GM18861 (cell line): Measurements from ENCODE around the gene CAMK1D.
"Not testable (repeated sequence)": the region's sequence is repeated elsewhere in the genome, so short reads cannot be mapped to it uniquely, and the experiment has no call there.

Experiments used
- ATAC-seq: cut with Tn5 transposase; IDR thresholded peaks from one replicate; pipeline ENCODE4 v1.9.1; 2021; ENCODE audit not compliant: unreplicated experiment

Gene CAMK1D

DNA sequence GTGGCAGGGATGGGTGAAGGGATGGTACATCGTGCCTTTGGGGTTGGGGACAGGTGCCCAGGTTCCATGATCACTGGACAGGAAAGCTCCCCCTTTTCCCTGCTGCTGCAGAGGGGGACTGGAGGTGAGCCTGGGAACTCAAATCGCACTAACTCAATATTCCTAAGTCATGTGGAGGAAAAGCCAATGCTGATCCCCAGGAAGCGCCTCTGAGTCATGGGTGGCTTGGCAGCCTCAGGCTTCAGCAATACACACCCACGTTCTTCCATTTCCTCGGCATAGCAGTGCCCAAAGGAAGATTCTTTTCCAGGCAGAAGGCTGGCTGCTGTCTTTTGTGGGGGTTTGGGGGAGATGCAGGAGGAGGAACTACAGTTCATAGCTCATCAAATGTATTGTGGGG is 486.4 kb downstream of the CAMK1D start:
- ATAC-seq: no peak

DNA sequence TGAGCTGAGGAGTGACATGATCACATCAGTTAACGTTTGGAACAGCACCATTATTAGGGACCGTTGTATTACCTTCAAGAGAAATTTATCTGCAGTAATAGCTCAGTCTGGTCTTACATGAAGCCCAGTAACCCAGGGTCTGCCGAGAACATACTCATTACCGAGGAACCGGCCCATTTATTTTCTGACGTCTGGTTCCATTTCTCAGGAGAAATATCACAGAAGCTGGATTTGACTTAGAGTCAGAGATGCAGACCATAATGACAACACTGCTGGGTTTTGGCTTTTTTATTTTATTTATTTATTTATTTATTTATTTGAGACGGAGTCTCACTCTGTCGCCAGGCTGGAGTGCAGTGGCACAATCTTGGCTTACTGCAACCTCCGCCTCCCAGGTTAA is 489.0 kb downstream of the CAMK1D start:
- no peak for ATAC-seq

DNA sequence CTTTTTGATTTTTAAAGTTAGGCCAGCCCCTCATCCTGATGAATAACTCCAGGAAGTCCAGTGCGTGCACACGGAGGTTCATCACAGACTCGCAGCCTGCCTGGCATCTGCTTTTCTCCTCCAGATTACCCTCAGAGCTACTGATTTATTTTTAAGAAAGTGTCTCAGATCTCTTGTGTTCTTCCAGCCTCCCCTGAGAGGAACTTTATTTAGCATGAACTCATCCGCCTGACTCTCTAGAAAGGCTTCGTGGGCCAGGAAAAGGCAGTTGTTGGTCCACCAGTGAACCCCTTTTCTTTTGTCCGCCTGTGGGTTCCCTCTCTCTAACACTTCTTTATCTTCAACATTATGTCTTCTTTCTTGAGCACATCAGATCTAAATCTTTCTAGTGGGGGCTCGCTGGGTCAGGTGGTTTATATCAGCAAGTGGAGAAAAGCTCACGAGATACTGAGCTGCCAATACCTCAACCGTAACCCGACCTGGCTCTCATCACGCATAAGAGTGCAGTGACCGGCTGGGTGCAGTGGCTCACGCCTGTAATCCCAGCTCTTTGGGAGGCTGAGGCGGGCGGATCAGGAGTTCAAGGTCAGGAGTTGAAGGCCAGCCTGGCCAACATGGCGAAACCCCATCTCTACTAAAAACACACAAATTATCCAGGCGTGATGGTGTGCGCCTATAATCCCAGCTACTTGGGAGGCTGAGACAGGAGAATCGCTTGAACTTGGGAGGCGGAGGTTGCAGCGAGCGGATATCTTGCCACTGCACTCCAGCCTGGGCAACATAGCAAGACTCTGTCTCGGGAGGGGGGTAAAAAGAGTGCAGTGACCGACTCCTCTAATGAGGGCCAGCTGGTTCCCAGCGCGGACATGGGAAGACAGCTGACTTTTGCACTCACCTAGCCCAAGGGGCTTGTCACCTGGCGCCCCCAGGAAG is 489.9 kb downstream of the CAMK1D start:
- ATAC-seq: no peak

DNA sequence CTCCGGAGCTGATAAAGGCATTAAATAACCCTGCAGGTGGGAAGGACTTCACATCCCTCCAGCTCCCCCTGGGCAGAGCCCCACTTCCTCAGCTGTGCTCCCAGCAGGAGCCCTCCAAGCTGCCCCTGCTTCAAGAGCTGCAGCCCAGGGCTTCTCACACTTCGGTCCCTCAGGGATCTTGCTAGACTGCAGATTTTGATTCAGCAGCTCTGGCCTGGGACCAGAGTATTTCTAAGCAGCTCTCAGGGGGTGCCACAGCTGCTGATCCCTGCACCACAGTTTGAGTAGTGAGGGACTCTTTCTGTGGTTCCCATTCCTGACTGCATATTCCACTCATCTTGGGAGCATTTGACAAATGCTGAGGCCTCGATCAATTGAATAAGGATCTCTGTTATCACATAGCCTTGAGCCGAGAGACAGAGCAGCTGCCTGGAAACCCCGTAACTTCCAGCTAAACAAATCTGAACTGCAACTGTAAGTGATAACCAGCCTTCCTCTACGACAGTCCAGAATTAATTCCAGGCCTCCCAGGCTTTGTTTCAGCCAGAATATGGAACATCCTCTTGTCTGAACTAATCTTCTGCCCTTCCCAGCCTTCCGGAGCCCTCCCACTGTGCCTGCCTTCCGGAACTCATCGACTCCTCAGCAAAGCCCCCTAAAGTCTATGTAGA is 490.7 kb downstream of the CAMK1D start:
- no peak for ATAC-seq

DNA sequence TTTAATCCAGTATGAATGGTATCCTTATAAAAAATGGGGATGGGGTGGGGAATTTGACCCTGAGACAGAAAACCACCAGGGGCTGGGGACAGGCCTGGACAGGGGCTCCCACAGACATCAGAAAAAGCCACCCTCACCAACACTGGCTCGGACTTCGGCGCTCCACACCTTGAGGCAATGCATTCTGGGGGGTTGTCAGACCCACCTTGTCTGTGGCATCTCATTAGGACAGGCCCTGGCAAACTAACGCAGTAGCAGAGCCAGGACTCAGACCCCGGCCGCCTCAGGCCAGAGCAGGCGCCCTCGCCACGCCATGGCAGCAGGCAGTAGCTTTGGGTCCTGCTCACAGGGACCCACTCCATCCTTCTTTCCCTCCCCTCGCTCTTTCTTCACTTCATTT is 492.1 kb downstream of the CAMK1D start:
- no peak for ATAC-seq

DNA sequence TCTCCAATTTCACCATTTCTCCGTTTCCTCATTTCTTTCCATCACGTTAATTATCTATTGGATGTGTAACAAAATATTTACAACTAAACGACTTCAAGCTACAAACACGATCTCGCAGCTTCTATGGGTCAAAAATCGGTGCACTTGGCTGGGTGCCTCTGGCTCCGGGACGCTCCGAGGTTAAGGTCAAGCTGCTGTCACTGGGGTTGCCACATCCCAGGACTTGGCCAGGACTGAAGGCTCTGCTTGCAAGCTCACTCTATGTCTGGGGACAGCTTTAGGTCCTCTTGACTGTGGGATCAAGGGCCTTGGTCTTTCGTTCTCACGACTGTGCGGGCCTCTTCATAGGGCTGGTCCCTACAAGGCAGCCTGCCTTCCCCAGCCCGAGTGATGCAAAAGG is 492.5 kb downstream of the CAMK1D start:
- ATAC-seq: no peak

- no peak for ATAC-seq
Observed at GRCh38 chr10:12842310-12842709, 493.0 kb downstream of the CAMK1D start.

DNA sequence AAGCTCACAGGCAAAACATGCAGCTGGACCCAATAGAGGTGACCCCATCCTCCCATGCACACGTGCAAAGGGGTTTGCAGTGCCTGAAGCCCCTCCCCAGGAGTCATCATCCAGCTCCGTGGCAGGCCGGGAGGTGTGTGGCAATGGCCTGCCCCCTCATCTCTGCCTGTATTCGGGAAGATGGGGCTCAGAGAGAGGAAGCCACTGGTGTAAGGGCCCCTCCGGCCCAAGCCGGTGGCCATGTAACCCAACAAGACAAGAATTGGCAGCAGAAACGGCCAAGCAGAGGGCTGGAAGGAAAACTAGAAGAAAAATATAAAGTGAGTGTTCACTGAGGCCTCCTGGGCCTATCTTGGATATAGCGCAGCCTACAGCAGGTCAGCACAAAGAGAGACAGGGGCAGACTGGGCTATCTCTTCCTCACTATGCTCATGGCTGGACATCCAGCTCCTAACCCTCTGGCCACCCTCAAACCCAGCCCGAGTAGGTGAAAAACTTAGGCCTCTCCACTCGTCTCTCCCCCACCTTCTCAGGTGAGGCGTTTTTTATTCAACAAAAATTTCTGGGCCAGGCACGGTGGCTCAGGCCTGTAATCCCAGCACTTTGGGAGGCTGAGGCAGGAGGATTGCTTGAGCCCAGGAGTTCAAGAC is 494.1 kb downstream of the CAMK1D start:
- no peak for ATAC-seq

- ATAC-seq: no peak
Observed at GRCh38 chr10:12844811-12845483, 495.6 kb downstream of the CAMK1D start.

DNA sequence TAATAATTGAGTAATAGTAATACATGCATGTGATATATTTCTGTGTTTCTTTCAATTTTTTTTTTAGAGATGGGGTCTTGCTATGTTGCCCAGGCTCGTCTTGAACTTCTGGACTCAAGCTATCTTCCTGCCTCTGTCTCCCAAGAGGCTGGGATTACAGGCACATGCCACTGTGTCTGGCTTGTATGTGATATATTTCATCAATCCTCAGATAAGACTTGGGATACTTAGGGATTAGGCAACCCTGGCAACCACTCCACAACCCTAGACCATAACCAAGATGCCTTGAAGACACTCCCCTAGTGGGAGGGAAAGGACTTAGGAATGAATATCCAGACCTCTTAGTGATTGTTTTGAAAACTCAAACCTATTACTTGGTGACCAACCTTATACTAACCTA is 497.4 kb downstream of the CAMK1D start:
- no peak for ATAC-seq

GRCh38 chr10:12847361-12847975 is 498.1 kb downstream of the CAMK1D start:
- no peak for ATAC-seq

GRCh38 chr10:12848439-12849173 is 499.3 kb downstream of the CAMK1D start:
- ATAC-seq: no peak

DNA sequence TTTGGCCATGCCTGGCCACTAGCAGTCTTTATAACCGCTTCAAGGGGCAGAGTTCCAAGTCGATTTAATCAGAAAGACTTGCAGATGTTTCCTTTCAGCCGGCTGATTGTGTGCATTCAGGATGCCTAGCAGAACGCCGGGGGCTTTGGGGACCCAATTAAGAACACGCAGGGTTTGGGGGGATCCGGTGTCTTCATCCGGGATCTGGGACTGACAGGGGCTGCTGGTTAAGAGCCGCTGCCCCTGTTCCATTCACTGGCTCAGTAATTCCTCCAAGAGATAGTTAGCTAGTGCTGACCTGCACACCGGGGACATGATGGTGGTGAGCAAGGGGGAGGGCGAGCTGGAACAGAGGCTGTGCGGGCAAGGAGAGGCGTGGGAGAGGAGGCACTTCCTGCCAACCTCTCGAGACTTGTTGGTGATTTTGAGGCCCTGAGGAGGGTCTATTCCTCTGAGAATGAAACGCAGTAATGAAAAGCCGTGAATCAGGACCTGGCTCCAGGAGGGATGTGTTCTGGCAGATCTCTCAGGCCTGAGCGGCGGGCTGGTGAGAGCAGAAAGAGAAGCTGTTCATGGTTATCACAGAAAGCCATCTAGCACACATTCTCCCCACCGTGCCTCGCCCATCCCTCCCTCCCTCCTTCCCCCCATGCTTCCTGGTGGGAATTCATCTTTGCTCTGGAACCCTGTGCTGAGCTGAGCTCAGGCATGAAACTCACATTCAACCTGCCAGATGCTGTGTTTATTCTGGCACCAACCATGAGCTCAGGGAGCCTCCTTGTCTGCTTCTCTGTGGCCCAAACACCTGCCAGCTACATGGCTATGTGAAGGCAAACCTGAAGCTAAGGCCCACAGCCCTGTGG is 500.2 kb downstream of the CAMK1D start:
- ATAC-seq: no peak

DNA sequence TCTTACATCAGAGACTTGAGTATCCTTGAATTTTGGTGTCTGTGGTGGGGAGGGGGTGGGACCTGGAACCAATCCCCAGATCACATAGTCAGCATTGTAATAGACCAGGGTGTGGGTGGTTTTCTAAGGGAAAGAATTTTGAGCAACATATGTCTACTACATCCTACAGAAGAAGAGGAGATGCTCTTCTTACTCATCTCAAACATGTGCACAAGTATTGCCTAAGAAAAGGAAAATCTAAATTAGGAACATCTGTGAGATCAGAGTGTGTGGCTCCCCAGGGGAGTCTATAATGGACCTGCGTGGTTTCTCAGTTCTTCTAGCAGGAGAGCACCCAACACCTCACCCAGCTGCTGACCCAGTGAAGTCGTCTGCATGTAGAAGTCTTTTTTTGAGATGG is 503.3 kb downstream of the CAMK1D start:
- ATAC-seq: no peak

DNA sequence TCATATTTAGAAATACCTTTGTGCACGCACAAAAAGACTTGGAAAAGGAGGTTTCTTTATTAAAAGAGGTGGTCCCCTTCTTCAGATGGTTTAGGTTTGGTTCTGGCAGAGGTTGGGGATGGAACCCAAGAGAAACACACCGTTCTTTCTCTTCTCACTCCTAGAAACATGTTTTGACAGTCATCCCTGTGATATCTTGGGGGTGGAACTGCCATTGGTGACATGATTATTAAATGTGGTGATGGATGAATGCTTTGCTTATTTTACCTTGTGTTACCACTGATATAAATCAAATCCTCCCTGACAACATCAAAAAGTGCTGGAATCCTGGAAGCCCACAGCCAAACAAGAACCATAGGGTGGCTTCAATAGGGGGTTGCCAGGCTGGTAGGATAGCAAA is 505.6 kb downstream of the CAMK1D start:
- no peak for ATAC-seq

DNA sequence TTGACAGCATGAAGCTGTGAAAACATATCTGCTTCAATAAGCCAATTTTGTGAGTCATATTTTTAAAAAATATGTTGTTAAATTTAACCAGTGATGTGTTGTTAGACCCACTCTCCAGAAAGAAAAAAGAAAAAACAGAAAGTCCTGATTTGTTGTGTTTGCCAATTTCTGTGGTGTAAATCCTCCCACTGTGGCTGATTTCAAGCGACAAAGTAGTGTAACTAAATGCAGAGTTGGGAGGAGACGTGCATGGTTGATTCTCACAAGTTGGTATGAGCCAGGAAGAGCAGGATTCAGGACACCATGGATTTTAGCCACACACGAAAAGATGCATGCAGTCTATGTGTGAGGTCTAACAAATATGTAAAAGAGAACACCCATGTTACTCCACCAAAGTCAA is 513.1 kb downstream of the CAMK1D start:
- no peak for ATAC-seq

DNA sequence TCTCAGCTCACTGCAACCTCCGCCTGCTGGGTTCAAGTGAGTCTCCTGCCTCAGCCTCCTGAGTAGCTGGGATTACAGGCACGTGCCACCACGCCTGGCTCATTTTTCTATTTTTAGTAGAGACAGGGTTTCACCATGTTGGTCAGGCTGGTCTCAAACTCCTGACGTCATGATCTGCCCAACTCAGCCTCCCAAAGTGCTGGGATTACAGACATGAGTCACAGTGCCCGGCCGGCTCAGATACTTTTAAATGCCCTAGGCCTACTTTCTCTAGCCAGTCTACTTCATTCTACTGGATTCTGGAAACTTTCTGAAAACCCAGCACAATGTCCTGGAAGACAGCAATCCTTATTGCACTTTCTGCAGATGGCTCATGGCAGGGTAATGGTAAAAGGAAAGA is 516.2 kb downstream of the CAMK1D start:
- ATAC-seq: not testable (repeated sequence)

GRCh38 chr10:12868229-12868628 is 518.9 kb downstream of the CAMK1D start:
- ATAC-seq: no peak

DNA sequence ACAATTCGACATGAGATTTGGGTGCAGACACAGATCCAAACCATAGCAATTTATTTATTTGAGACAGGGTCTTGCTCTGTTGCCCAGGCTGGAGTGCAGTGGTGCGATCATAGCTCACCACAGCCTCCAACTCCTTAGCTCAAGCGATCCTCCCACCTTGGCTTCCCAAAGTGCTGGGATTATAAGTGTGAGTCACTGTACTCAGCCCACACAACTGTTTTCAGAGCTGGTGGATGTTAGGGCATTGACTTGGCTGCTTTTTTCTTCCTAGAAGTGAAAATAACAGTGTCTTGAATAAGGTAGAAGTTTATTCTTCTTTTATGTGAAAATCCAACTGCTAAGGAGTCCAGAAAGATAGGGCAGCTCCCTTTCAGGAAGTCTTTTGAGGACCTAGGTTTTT is 520.1 kb downstream of the CAMK1D start:
- ATAC-seq: no peak
